ENCODE results near the gene PTPRN2. TPM values are rescaled to one million over a fixed set of nuclear protein-coding genes. Genes with fewer than 3 reads are reported as not detected.

The PTPRN2 gene
- total and polyA plus RNA-seq, 2 of the 8 experiments (the other 6 are each of a cell fraction or from before 2014, with no cell fraction given): 2.6 to 4.5 TPM

- TF ChIP-seq CTCF (IDR thresholded peaks at IDR 0.05; ENCODE audit: control extremely low read depth in 1 of 3, insufficient read depth in 1 of 3, low read depth in 1 of 3, low read length in 3 of 3) (peak; percentile 38 to 60 (median 58)), CBX5 (IDR thresholded peaks at IDR 0.05; ENCODE audit: low read depth, low read length) (no peak), RAD21 (IDR thresholded peaks at IDR 0.05 in 1 of 2, conservative IDR thresholded peaks at IDR 0.05 in 1 of 2; ENCODE audit: low read depth in 2 of 2, low read length in 2 of 2) (peak; percentile 45 to 63; a peak in 3 of 4 replicates), SP2 (IDR thresholded peaks at IDR 0.05; ENCODE audit: low read length) (no peak), JUN (IDR thresholded peaks at IDR 0.05; ENCODE audit: low read depth, low read length) (no peak), RXRA (IDR thresholded peaks at IDR 0.05; ENCODE audit: insufficient read depth, low read depth, low read length) (no peak), HDAC6 (IDR thresholded peaks at IDR 0.05; ENCODE audit: low read depth, low read length) (no peak), ZNF274 (IDR thresholded peaks at IDR 0.05; ENCODE audit: borderline replicate concordance, extremely low read depth, low read length) (no peak)
These were observed 61.8 kb downstream of the PTPRN2 start (continued) for GRCh38 chr7:158525648-158526484.

All from H1 (cell line).